Activated CD8-positive, alpha-beta memory T cell treated with anti-CD3 and anti-CD28 coated beads, Interleukin-2, amount 50 U/mL, for 4 hours (primary cell): ENCODE results near the gene STAU1.
"Not testable (repeated sequence)": the region's sequence is repeated elsewhere in the genome, so short reads cannot be mapped to it uniquely, and the experiment has no call there.

Experiments
- DNase-seq: peaks from one replicate; pipeline ENCODE4 v3.0.0-alpha.2; 2020

Gene STAU1

GRCh38 chr20:49112596-49113274 is 75.4 kb downstream of the STAU1 start:
- DNase-seq: no peak

GRCh38 chr20:49110767-49111694 is 77.1 kb downstream of the STAU1 start:
- DNase-seq: no peak

GRCh38 chr20:49106328-49106727 is 81.8 kb downstream of the STAU1 start:
- no peak for DNase-seq

DNA sequence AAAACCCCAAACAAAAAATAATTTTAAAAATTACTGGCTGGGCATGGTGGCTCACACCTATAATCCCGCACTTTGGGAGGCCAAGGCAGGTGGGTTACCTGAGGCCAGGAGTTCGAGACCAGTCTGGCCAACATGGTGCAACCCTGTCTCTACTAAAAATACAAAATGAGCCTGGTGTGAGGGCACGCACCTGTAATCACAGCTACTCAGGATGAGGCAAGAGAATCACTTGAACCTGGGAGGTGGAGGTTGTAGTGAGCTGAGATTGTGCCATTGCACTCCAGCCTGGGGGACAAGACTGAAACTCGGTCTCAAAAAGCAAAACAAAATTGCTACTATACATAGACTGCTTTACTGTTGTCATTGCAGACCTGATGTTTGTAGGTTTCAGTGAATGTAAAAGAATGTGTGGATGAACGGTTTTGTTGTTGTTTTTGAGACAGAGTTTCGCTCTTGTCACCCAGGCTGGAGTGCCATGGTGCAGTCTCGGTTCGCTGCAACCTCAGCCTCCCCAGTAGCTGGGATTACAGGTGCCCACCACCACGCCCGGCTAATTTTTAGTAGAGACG is 83.1 kb downstream of the STAU1 start:
- not testable (repeated sequence) for DNase-seq

DNA sequence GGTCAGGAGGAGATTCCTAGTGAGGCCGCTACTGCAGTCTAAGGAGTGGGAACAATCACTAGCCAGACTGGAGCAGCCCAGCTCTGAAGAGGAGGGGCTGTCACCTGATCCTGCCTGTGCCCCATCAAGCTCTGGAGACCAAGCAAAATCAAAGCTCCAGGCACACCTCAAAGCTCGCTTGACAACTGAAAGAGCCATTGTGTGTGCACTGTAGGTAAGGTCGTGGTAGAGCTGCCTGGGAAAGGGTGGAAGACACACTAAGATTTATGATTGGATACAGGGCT is 83.8 kb downstream of the STAU1 start:
- DNase-seq: no peak

- DNase-seq: no peak
Observed at GRCh38 chr20:49103647-49104364, 84.3 kb downstream of the STAU1 start.

DNA sequence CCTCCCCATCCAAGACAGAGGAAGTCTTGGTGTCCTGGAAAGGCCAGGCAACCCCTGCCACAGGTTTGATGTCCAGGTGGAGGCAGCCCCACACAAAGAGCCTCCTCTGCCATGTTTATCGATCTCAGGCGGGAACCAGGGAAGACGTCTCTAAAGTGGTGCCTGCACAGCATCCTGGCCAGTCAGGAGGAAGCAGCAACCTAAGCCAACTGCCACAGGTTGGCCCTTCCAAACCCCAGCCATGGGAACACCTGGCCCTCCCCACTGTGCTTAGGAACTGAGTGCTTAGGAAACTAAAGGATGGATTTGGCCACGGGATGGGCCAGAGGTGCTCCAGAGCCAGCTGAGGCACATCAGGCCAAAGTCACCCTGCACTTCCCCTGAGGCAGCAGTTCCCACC is 85.1 kb downstream of the STAU1 start:
- no peak for DNase-seq

- no peak for DNase-seq
Observed at GRCh38 chr20:49100972-49101371, 87.2 kb downstream of the STAU1 start.

GRCh38 chr20:49100292-49100691 is 87.8 kb downstream of the STAU1 start:
- DNase-seq: not testable (repeated sequence)

DNA sequence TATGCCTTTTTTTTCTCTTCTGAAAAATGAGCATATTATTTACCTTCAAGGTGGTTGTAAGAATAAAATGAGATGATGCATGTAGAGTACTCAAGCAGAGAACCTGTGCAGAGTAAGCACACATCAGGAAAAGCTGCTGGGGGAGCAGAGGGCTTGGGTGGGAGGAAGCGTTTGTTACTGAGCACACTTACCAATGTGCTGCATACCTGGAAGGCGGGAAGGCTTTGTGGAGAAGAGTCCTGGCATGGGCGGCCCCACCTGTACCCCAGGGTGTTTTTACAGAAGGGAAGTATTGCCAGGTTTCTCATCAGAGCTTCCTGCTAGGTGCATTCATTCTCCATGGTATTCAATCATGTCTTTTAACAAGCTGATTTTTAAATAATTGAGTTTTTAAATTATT is 89.1 kb downstream of the STAU1 start:
- DNase-seq: no peak

DNA sequence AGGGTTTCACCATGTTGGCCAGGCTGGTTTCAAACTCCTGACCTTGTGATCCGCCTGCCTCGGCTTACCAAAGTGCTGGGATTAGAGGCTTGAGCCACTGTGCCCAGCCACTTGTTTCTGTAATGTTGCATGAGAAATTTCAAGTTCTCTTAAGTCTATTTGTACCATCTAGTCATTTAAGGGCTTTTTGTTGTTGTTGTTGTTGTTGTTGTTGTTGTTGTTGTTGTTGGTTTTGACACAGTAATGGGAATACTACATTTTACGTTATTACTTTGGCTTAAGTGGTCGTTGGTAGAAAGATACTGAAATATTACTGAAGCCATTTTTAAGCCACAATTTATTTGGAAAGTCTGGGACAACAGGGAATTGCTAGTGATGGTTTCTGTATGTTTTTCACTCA is 90.0 kb downstream of the STAU1 start:
- DNase-seq: no peak

DNA sequence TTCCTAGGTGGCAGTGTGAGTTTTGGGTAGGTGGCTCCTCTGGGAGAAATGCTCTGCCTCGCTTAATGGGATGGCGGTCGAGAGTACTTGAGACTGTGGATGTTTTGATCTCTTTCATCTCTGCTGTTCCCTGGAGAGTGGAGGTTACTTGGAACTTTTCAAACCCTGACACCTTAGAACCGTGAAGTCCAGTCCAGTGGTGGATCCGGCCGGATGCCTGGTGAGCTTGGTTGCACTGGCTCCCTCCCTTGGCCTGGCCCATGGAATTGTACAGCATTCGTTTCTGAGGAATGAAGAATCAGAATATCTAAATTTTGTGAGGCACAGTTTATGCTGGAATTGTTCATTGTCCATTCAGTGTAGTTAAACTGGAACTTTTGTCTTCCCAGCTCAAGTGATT is 91.0 kb downstream of the STAU1 start:
- DNase-seq: no peak

GRCh38 chr20:49096203-49096730 is 91.9 kb downstream of the STAU1 start:
- DNase-seq: no peak

DNA sequence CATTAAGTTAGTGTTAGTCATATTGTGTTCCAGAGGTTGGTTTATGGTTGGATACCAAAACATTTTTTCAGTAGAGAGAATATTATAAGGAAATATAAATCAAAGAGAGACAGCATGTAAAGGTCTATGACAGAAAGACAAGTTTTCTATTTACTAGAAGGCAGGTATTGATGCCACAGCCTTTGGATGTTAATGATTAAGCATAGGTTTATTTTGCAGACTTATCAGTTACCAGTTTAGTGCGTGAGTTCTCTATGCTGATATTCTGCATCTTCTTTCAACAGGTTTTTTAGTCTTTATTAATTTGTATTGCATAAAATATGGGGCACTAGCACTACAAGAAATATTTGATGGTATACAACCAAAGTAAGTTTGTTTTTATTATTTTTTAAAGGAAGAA is 96.4 kb downstream of the STAU1 start:
- DNase-seq: no peak

- DNase-seq: no peak
Observed at GRCh38 chr20:49091104-49091503, 97.0 kb downstream of the STAU1 start.

- not testable (repeated sequence) for DNase-seq
Observed at GRCh38 chr20:49082295-49082694, 105.8 kb downstream of the STAU1 start.

DNA sequence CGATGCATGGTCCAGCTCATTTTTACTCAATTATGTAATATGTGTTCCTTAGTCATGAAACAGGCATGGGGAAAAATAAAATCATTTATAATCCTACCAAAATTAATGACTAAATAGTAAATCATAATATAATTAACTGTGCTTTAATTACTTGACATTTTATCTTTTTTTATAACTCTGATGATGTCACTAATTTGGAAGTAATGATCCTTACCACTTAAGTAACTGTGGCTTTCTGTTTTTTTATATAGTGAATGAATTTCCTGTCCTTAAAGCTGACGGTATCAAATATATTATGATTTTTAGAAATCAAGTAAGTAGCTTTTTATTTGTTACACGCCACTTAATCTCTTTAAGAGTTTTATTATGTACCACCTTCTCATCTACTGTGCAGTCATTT is 109.8 kb downstream of the STAU1 start:
- DNase-seq: no peak

DNA sequence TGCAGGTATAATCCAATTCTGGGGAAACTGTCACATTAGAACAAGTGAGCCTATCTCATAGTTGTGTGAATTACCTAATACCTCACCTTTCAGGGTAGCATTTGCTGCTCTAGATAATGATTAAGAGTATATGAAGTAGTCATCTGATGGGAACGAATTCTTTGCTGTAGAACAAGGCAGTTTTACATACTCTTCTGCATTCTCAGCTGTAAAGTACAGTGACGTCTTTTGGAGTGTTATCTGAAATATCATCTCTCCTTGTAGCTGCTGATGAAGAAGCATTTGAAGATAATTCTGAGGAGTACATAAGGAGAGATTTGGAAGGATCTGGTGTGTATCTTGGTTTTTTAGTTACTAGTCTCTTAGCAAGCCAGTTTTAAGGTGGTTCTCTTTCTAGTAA is 113.6 kb downstream of the STAU1 start:
- DNase-seq: no peak
